NK-92 (cell line): ENCODE results near the gene ABCD2.
A peak's percentile ranks its signal among the peaks of the same experiment; 100 is the strongest.
"Not testable (repeated sequence)": the region's sequence is repeated elsewhere in the genome, so short reads cannot be mapped to it uniquely, and the experiment has no call there.

Experiments
- DNase-seq: peaks from one replicate; lab custom pipeline; 2025; ENCODE audit not compliant: unreplicated experiment; lab: John Stamatoyannopoulos, UW

ABCD2 gene

DNA sequence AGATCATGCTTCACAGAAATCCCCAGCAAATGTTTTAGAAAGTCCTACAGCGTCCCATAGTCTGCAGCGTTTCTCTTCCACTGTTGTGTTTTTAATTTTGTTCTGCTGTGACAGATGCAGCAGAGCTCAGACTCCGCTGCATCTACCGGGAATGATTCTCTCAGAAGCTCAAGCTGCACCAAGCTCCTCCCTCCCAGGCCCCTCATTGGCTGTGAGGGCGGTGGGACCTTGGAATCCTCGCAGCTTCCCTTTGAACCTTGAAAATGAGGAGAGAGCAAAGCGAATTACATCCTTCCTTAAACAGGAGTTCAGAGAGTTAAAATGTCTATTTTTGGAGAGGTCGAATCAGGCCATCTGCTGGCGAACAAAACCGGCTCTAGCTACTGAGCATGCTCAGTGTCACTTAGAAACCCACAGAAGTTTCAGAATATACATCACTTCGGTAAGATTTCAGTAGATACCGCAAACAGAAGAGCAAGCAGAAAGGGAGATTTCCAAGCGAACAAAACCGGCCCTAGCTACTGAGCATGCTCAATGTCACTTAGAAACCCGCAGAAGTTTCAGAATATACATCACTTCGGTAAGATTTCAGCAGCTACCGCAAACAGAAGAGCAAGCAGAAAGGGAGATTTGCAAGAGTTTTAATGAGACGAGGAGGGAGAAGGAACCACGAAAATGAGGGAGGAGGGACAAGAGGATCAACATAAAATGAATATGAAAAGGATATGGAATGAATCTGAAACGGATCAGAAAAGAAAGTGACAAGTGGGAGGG, at the start of gene ABCD2:
TSS of gene ABCD2 (minus strand) at position 144 of the 774 bp plus-strand sequence. CDS start 188 bp downstream, outside the sequence.
- DNase-seq = peak; percentile 13

- DNase-seq = no peak
Measured at GRCh38 chr12:39660101-39660500, 40.5 kb upstream of the ABCD2 start.

- DNase-seq = no peak
Measured at GRCh38 chr12:39647383-39647782, 27.8 kb upstream of the ABCD2 start.

DNA sequence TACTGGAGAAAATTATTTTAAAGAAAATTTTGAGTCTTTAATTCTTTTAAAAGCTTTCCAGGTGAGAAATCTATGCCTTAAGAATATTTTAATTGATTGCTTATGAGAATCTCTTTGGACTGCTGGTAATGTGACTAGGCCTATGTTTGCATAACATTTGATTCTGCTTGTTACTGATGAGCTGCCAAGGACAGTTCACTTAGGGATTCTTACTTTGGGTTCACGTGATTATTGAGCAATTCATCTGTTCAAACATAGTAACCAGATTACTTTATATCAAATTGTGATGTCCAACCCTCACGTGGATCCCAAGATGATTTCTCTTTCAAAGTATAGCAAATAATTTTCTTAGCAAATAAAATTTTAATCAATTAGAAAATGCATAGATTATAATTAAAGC, 27.4 kb upstream of the ABCD2 start:
- DNase-seq = no peak

GRCh38 chr12:39643052-39643451, 23.4 kb upstream of the ABCD2 start:
- no peak for DNase-seq

GRCh38 chr12:39638840-39639239, 19.2 kb upstream of the ABCD2 start:
- no peak for DNase-seq

- DNase-seq = no peak
Measured at GRCh38 chr12:39638178-39638577, 18.6 kb upstream of the ABCD2 start.

DNA sequence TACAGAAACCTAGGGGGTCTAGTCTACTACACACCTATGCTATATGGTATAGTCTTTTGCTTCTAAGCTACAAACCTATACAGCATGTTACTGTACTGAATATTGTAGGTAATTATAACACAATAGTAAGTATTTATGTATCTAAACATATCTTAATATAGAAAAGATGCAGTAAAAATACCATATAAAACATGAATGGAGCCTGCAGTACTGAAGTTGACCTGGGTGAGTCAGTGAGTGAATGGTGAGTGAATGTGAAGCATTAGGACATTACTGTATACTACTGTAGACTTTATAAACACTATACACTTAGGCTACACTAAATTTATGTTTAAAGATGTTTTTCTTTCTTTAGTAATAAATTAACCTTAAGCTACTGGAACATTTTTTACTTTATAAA, 13.1 kb upstream of the ABCD2 start:
- DNase-seq = no peak

- no peak for DNase-seq
Measured at GRCh38 chr12:39628836-39629235, 9.2 kb upstream of the ABCD2 start.

DNA sequence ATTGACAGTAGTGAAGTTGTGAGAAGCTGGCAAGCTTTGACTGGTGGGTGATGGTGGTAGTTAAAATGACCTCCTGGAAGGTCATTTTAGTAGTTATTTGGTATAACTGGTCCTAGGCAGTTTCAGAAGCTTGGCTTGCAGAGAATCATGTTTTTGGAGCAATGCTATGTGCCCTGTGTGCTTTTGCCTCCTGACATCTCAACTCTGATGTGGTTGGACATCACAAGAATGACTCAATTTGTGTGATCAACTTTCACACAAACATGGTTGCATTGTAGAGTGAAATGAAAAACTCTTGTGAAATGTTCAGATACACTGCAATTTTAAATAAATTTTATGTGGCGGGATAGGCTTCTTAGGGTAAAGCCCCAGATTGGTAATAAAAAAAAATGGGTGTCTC, 8.3 kb upstream of the ABCD2 start:
- DNase-seq = no peak

DNA sequence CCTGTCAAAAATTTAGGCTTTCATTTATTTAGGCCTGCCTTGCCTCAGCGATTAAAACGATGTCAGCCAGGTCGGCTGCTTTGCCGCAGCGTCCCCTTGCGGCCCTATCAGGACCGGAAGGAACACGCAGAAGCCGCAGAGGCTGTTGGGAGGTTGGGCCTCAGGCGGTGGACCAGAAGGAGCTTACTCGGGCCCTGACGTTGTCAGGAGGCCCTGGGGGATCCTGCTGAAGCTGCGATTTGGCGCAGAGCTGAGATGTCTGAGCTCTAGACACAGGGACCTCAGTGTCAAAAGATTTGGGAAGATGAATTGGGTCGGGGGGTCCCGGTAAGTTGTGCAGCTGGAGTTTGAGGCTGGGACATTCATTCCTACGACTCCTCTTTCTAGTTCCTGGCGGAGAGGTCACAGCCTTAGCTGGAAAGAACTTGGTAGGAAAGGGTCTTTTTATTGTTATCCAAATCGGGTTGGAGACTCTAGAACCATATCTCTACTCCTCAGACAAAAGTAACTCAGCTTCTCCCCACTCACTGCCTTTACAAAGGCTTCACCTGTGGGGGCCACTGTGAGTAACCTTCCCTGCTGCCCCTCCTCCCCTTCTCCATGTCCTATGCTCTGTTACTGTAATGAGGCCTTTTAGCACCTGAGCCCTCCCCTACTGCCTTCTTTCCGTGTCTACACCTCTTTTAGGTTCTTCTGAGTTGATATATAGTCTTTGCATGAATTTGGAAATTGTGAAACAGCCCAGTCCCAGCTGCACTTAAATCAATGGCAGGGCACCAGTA, 6.6 kb upstream of the ABCD2 start:
- no peak for DNase-seq

- DNase-seq = no peak
Measured at GRCh38 chr12:39623919-39624318, 4.3 kb upstream of the ABCD2 start.

- not testable (repeated sequence) for DNase-seq
Measured at GRCh38 chr12:39623160-39623559, 3.6 kb upstream of the ABCD2 start.

DNA sequence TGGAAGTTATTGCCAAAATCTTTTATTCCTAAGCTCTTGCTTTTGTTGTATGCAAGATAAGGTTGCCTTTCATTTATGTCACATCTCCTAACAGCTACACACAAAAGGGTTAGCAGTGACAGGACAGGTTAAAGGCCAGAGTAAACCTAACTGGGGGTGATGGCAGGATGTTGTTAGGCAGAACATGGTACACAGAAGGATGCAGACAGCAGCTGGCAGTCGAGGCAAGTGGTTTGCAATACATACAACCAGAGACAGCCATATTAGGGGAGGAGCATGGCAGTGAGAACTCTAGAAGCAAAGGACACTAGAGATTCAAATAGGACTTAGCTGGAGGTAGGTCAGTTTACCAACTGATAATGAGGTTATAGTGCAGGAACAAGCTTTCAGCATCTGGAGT, 2.7 kb upstream of the ABCD2 start:
- no peak for DNase-seq

- no peak for DNase-seq
Measured at GRCh38 chr12:39621670-39622069, 2.1 kb upstream of the ABCD2 start.

DNA sequence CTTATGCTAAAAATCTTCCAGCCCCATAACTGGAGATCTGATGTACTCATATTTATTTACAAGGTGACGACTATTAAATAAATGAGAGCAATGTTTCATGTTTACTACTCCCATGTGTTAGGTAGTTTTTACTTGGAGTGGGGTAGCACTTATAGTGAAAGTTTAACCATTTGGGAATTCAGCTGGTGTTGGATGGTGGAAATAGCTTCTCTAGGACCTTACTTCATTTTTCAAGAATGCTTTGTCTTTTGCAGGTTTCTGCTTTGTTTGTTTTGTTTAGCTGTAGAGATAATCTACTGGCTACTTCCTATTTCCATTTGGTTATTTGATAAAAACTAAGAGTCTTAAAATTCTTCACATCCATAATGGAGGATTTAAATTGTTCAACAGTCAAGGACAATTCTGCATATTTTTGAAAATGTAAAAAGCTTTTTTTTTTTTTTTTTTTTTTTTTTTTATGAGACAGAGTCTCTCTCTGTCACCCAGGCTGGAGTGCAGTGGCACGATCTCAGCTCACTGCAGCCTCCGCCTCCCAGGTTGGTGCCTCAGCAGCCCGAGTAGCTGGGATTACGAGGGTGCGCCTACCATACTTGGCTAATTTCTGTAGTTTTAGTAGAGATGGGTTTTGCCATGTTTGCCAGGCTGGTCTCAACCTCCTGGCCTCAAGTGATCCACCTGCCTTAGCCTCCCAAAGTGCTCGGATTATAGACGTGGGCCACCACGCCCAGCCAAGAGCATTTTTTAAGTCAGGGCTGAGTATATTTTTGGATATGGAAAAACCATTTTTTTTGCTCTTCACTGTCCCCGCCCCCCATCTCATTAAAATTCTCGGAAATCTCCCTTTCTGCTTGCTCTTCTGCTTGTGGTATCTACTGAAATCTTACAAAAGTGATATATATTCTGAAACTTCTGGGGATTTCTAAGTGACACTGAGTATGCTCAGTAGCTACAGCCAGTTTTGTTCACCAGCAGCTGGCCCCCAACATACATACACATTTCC, 1.4 kb upstream of the ABCD2 start:
- DNase-seq = no peak

GRCh38 chr12:39619316-39619659, 315 bp downstream of the ABCD2 start:
- no peak for DNase-seq

DNA sequence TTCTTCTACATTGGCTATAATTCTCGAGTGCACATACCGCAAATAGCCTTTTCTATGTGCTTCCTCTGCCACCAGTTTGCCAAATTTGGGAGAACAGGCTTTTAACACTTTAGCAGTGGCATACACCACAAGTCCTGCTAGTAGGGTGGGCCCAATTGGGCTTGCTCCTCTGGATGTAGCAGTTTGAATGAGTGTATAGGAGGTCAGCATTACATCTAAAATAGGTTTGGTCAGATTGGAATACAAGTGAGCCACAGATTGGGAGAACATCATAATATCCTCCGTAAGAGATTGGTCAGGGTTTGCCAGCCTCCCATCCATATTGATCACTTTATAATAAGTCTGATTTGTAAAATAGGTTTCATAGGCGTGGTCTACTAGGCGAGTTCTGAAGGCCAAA, 902 bp downstream of the ABCD2 start:
- no peak for DNase-seq

GRCh38 chr12:39617887-39618286, 1.7 kb downstream of the ABCD2 start:
- no peak for DNase-seq

DNA sequence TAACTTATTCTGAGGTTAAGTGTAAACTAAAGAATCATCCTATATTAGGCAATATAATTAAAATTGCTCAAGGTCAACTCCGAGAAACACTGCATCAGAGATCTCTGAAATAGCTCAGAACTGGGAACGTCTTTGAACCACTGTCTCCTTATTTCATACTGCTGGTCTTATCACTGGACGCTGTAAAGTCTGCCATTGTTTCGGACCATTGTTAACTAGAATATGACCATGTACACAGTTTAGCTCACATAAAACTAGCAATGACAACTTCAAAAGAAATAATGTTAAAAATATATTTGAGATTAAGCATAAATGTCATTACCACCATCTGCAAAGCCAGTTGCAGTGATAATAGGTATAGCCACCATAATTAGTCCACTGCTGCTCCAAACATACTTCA, 2.9 kb downstream of the ABCD2 start:
- DNase-seq = no peak

DNA sequence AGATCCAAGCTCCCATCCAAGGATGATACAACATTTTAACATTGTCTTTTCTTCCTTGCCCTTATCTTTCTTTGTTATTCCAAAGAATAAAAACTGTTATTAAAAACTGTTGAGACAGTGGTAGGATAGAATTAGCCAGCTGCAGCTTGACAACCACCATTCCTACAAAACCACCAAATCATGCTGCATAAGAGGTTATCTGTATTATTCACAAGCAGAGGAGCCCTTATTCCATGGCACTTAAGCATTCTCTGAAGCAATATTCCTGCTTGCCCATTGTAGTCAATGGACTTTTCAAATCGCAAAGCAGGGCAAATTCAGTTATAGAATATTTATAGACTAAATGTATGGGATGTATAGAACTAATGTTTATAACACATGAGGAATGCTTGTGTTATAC, 3.4 kb downstream of the ABCD2 start:
- no peak for DNase-seq
